Erythroblast (primary cell): Measurements from ENCODE around the gene KCMF1.

Experiments
- GATA1 ChIP-seq: IDR thresholded peaks from 2 replicates; pipeline ENCODE4 v1.6.1; 2011; ENCODE audit warnings: low read depth, mild to moderate bottlenecking, control low read depth, low read length, moderate library complexity
- POLR2A ChIP-seq: IDR thresholded peaks from 2 replicates; pipeline ENCODE4 v1.6.1; 2011; ENCODE audit warnings: mild to moderate bottlenecking, low read length

GRCh38 chr2:84924173-84925106 lies 46.5 kb upstream of the KCMF1 start:
- TF ChIP-seq POLR2A (no peak), GATA1 (no peak)
